GM06990 (cell line): ENCODE measurements around the gene FBXW4.
A peak's percentile ranks its signal among the peaks of the same experiment; 100 is the strongest.

Experiments used
- DNase-seq: peaks from one replicate; pipeline ENCODE4 v3.0.0-alpha.2; 2011; ENCODE audit not compliant: insufficient read length; ENCODE audit errors: extremely low read depth
- H3K27me3 ChIP-seq: replicated peaks from 2 replicates; pipeline ENCODE4 v1.6.0; 2011; ENCODE audit warnings: low read length; ENCODE audit not compliant: control insufficient read depth, insufficient read depth
- H3K36me3 ChIP-seq: 2 replicates; pipeline ENCODE4 v1.5.1; 2011; ENCODE audit warnings: low read length; ENCODE audit not compliant: control insufficient read depth, insufficient read depth
- H3K4me3 ChIP-seq: replicated peaks from 2 replicates; pipeline ENCODE4 v1.5.1; 2011; ENCODE audit warnings: low read depth, mild to moderate bottlenecking, control low read depth, low read length
- CTCF ChIP-seq: IDR thresholded peaks from 2 replicates; pipeline ENCODE4 v1.5.1; 2011; ENCODE audit warnings: low read length, control low read depth, mild to moderate bottlenecking, inconsistent platforms; ENCODE audit not compliant: insufficient read depth, poor library complexity, severe bottlenecking

Gene FBXW4

GRCh38 chr10:101675115-101675514 lies 19.9 kb downstream of the FBXW4 start:
- TF ChIP-seq CTCF = no peak
- no peak overlapping the region for H3K4me3 ChIP-seq
- H3K36me3 ChIP-seq = peaks cover 7% of the 10 kb centered on the region
- H3K27me3 ChIP-seq = no peaks in the 10 kb centered on the region
- DNase-seq = no peak

GRCh38 chr10:101672536-101672935 lies 22.4 kb downstream of the FBXW4 start:
- H3K27me3 ChIP-seq = no peaks in the 10 kb centered on the region
- no peak for TF ChIP-seq CTCF
- no peak overlapping the region for H3K4me3 ChIP-seq
- H3K36me3 ChIP-seq = peaks cover 14% of the 10 kb centered on the region
- DNase-seq = no peak

GRCh38 chr10:101671453-101671852 lies 23.5 kb downstream of the FBXW4 start:
- Histone ChIP-seq H3K36me3 (peaks cover 14% of the 10 kb centered on the region), H3K27me3 (no peaks in the 10 kb centered on the region), H3K4me3 (no peak overlapping the region)
- no peak for TF ChIP-seq CTCF
- DNase-seq = peak; percentile 35

- TF ChIP-seq CTCF = no peak
- peak; percentile 14 for DNase-seq
- H3K27me3 ChIP-seq = no peaks in the 10 kb centered on the region
- H3K4me3 ChIP-seq = no peak overlapping the region
- peaks cover 16% of the 10 kb centered on the region for H3K36me3 ChIP-seq
Observed at GRCh38 chr10:101670635-101671034, 24.3 kb downstream of the FBXW4 start.

GRCh38 chr10:101669181-101669580 lies 25.8 kb downstream of the FBXW4 start:
- TF ChIP-seq CTCF = no peak
- Histone ChIP-seq H3K27me3 (no peaks in the 10 kb centered on the region), H3K36me3 (peaks cover 21% of the 10 kb centered on the region)

GRCh38 chr10:101668566-101668965 lies 26.4 kb downstream of the FBXW4 start:
- no peaks in the 10 kb centered on the region for H3K27me3 ChIP-seq
- H3K36me3 ChIP-seq = peaks cover 21% of the 10 kb centered on the region
- DNase-seq = no peak
- TF ChIP-seq CTCF = no peak
- no peak overlapping the region for H3K4me3 ChIP-seq

More at GRCh38 chr10:101669181-101669580, 25.8 kb downstream of the FBXW4 start:
- H3K4me3 ChIP-seq = no peak overlapping the region
- DNase-seq = no peak
